GM23338 (cell line): ENCODE data around the gene TFPI. TPM values are rescaled to one million over a fixed set of nuclear protein-coding genes. Genes with fewer than 3 reads are reported as not detected.

Source experiments
- ATAC-seq: fragments of 200-7000 bp; cut with Tn5 transposase; 3 replicates; pipeline ENCODE4 v1.9.1; 2020
- DNase-seq: peaks from one replicate; pipeline ENCODE4 v3.0.0-alpha.2; 2015; ENCODE audit warnings: low spot score
- H2AFZ ChIP-seq: fragments of 200-600 bp; sonication (generic); 2 replicates; pipeline ENCODE4 v1.8.0; 2016; ENCODE audit warnings: antibody characterized with exemption, mild to moderate bottlenecking, moderate library complexity
- H3F3A ChIP-seq: fragments of 200-600 bp; sonication (generic); replicated peaks from 2 replicates; pipeline ENCODE4 v1.8.0; 2017; ENCODE audit warnings: antibody characterized with exemption, mixed run types, low read depth
- H3K27ac ChIP-seq: fragments of 200-600 bp; sonication (generic); 2 replicates; pipeline ENCODE4 v1.6.1; 2016; ENCODE audit warnings: low read depth
- H3K27me3 ChIP-seq: fragments of 200-600 bp; sonication (generic); 2 replicates; pipeline ENCODE4 v1.8.0; 2016; ENCODE audit warnings: mild to moderate bottlenecking, mixed run types, moderate library complexity; ENCODE audit not compliant: insufficient read depth
- H3K36me3 ChIP-seq: fragments of 200-600 bp; sonication (generic); 2 replicates; pipeline ENCODE4 v1.8.0; 2016; ENCODE audit warnings: mild to moderate bottlenecking; ENCODE audit not compliant: insufficient read depth
- H3K4me1 ChIP-seq: fragments of 200-600 bp; sonication (generic); 2 replicates; pipeline ENCODE4 v1.8.0; 2016; ENCODE audit warnings: mild to moderate bottlenecking, moderate library complexity; ENCODE audit not compliant: insufficient read depth
- H3K4me2 ChIP-seq: fragments of 200-600 bp; sonication (generic); 2 replicates; pipeline ENCODE4 v1.7.1; 2017; ENCODE audit warnings: mixed run types
- H3K4me3 ChIP-seq: fragments of 200-600 bp; sonication (generic); 2 replicates; pipeline ENCODE4 v1.6.1; 2016; ENCODE audit warnings: mixed run types
- H3K79me2 ChIP-seq: fragments of 200-600 bp; sonication (generic); replicated peaks from 2 replicates; pipeline ENCODE4 v1.8.0; 2017; ENCODE audit warnings: mild to moderate bottlenecking; ENCODE audit not compliant: insufficient read depth
- H3K9me2 ChIP-seq: fragments of 200-600 bp; sonication (generic); 2 replicates; pipeline ENCODE4 v1.8.0; 2017; ENCODE audit not compliant: insufficient read depth
- H4K20me1 ChIP-seq: fragments of 200-600 bp; sonication (generic); replicated peaks from 2 replicates; pipeline ENCODE4 v1.8.0; 2017; ENCODE audit warnings: mild to moderate bottlenecking; ENCODE audit not compliant: insufficient read depth
- H3K27ac Mint-ChIP-seq: 2 replicates; pipeline ENCODE4 v1.8.0; 2020; ENCODE audit warnings: inconsistent platforms, mild to moderate bottlenecking, moderate library complexity, mixed read lengths
- H3K27me3 Mint-ChIP-seq: 3 replicates; pipeline ENCODE4 v1.8.0; 2022; ENCODE audit warnings: low read depth, mild to moderate bottlenecking, moderate library complexity, mixed read lengths, inconsistent platforms; ENCODE audit not compliant: insufficient read depth, poor library complexity
- H3K36me3 Mint-ChIP-seq: 3 replicates; pipeline ENCODE4 v1.8.0; 2021; ENCODE audit warnings: low read depth, mild to moderate bottlenecking, inconsistent platforms, moderate library complexity, mixed read lengths
- H3K4me1 Mint-ChIP-seq: 3 replicates; pipeline ENCODE4 v1.8.0; 2020; ENCODE audit warnings: mild to moderate bottlenecking, inconsistent platforms, mixed read lengths
- H3K4me3 Mint-ChIP-seq: 3 replicates; pipeline ENCODE4 v1.8.0; 2021; ENCODE audit warnings: moderate library complexity, mild to moderate bottlenecking, inconsistent platforms, mixed read lengths
- H3K9me3 Mint-ChIP-seq: 3 replicates; pipeline ENCODE4 v1.8.0; 2020; ENCODE audit warnings: moderate library complexity, mild to moderate bottlenecking, inconsistent platforms, mixed read lengths
- CTCF ChIP-seq, 2 experiments: fragments of 200-600 bp in 1 of 2; sonication (generic) in 1 of 2; conservative IDR thresholded peaks; 2 replicates each; pipeline versions ENCODE4 v1.5.1 to v1.6.1; 2016 to 2017; ENCODE audit warnings: antibody characterized with exemption in 2 of 2, low read depth in 2 of 2, mild to moderate bottlenecking in 2 of 2, moderate library complexity in 1 of 2
- ETS1 ChIP-seq: IDR thresholded peaks from 2 replicates; pipeline ENCODE4 v1.6.1; 2016; ENCODE audit warnings: antibody characterized with exemption
- EZH2 ChIP-seq: fragments of 200-600 bp; sonication (generic); IDR thresholded peaks from one replicate; pipeline ENCODE4 v1.8.0; 2017; ENCODE audit warnings: antibody characterized with exemption, mild to moderate bottlenecking, low read depth; ENCODE audit not compliant: unreplicated experiment
- EZH2phosphoT487 ChIP-seq: fragments of 200-600 bp; sonication (generic); IDR thresholded peaks from one replicate; pipeline ENCODE4 v1.8.1; 2018; ENCODE audit warnings: antibody characterized with exemption; ENCODE audit not compliant: unreplicated experiment
- JUNB ChIP-seq: IDR thresholded peaks from one replicate; pipeline ENCODE4 v1.6.1; 2016; ENCODE audit warnings: antibody characterized with exemption; ENCODE audit not compliant: unreplicated experiment
- POLR2AphosphoS5 ChIP-seq: IDR thresholded peaks from 2 replicates; pipeline ENCODE4 v1.6.1; 2016; ENCODE audit warnings: antibody characterized with exemption, low read depth
- REST ChIP-seq: IDR thresholded peaks from one replicate; pipeline ENCODE4 v1.6.1; 2018; ENCODE audit warnings: antibody characterized with exemption; ENCODE audit not compliant: unreplicated experiment
- STAT1 ChIP-seq: IDR thresholded peaks from one replicate; pipeline ENCODE4 v1.6.1; 2016; ENCODE audit warnings: antibody characterized with exemption; ENCODE audit not compliant: unreplicated experiment
- ZNF114 ChIP-seq: fragments of 250-450 bp; sonication (Bioruptor Pico); IDR thresholded peaks from 2 replicates; pipeline ENCODE4 v1.5.0; 2020; ENCODE audit warnings: mild to moderate bottlenecking, moderate library complexity
- ZNF331 ChIP-seq: fragments of 250-450 bp; sonication (Bioruptor Pico); IDR thresholded peaks from 2 replicates; pipeline ENCODE4 v1.5.0; 2020; ENCODE audit warnings: low read depth, mild to moderate bottlenecking, moderate library complexity
- polyA plus RNA-seq: library from polyadenylated mRNA; unstranded; fragments of >200 nt; fragmentation: Nextera tagmentation; extraction: Ambion mirVana; gene quantifications from 2 replicates; pipeline ENCODE4 v1.2.1, GENCODE V29; 2016
- total RNA-seq: library from RNA; depleted of rRNA; stranded (reverse); fragments of >200 nt; shearing (Covaris generic); gene quantifications from 2 replicates; pipeline ENCODE4 v1.2.3, GENCODE V29; 2014
- TF ChIP-seq, protein P1 (sequence below): fragments of 250-450 bp; sonication (Bioruptor Pico); IDR thresholded peaks from 2 replicates; pipeline ENCODE4 v1.5.0; 2020; ENCODE audit warnings: mild to moderate bottlenecking, moderate library complexity

The TFPI gene
- total and polyA plus RNA-seq, 2 experiments from 2014 or later: 1.8 to 1.9 TPM

- TF ChIP-seq JUNB (no peak), POLR2AphosphoS5 (no peak), REST (no peak)
Observed at GRCh38 chr2:187442378-187442777, 111.9 kb downstream of the TFPI start (continued).

GRCh38 chr2:187440101-187440675 is 114.0 kb downstream of the TFPI start:
- H3K27ac Mint-ChIP-seq: no peak overlapping the region
- H3K4me1 Mint-ChIP-seq: no peaks in the 10 kb centered on the region
- H2AFZ ChIP-seq: no peak overlapping the region
- H3K9me3 Mint-ChIP-seq: no peaks in the 10 kb centered on the region
- no peaks in the 10 kb centered on the region for H4K20me1 ChIP-seq
- ATAC-seq: no peak
- H3K4me1 ChIP-seq: no peaks in the 10 kb centered on the region
- no peak overlapping the region for H3K27ac ChIP-seq
- H3K27me3 ChIP-seq: no peaks in the 10 kb centered on the region
- no peak for DNase-seq
- H3F3A ChIP-seq: no peaks in the 10 kb centered on the region
- no peaks in the 10 kb centered on the region for H3K79me2 ChIP-seq
- no peaks in the 10 kb centered on the region for H3K36me3 Mint-ChIP-seq
- H3K36me3 ChIP-seq: no peaks in the 10 kb centered on the region
- H3K4me2 ChIP-seq: no peak overlapping the region
- no peak overlapping the region for H3K4me3 Mint-ChIP-seq
- H3K9me2 ChIP-seq: no peaks in the 10 kb centered on the region
- no peaks in the 10 kb centered on the region for H3K27me3 Mint-ChIP-seq
- TF ChIP-seq STAT1 (no peak), CTCF (conservative IDR thresholded peaks at IDR 0.05; ENCODE audit: low read depth in 2 of 2) (no peak), EZH2phosphoT487 (no peak), ZNF114 (no peak), EZH2 (no peak), ZNF331 (no peak), ETS1 (no peak)
- TF ChIP-seq, protein P1, sequence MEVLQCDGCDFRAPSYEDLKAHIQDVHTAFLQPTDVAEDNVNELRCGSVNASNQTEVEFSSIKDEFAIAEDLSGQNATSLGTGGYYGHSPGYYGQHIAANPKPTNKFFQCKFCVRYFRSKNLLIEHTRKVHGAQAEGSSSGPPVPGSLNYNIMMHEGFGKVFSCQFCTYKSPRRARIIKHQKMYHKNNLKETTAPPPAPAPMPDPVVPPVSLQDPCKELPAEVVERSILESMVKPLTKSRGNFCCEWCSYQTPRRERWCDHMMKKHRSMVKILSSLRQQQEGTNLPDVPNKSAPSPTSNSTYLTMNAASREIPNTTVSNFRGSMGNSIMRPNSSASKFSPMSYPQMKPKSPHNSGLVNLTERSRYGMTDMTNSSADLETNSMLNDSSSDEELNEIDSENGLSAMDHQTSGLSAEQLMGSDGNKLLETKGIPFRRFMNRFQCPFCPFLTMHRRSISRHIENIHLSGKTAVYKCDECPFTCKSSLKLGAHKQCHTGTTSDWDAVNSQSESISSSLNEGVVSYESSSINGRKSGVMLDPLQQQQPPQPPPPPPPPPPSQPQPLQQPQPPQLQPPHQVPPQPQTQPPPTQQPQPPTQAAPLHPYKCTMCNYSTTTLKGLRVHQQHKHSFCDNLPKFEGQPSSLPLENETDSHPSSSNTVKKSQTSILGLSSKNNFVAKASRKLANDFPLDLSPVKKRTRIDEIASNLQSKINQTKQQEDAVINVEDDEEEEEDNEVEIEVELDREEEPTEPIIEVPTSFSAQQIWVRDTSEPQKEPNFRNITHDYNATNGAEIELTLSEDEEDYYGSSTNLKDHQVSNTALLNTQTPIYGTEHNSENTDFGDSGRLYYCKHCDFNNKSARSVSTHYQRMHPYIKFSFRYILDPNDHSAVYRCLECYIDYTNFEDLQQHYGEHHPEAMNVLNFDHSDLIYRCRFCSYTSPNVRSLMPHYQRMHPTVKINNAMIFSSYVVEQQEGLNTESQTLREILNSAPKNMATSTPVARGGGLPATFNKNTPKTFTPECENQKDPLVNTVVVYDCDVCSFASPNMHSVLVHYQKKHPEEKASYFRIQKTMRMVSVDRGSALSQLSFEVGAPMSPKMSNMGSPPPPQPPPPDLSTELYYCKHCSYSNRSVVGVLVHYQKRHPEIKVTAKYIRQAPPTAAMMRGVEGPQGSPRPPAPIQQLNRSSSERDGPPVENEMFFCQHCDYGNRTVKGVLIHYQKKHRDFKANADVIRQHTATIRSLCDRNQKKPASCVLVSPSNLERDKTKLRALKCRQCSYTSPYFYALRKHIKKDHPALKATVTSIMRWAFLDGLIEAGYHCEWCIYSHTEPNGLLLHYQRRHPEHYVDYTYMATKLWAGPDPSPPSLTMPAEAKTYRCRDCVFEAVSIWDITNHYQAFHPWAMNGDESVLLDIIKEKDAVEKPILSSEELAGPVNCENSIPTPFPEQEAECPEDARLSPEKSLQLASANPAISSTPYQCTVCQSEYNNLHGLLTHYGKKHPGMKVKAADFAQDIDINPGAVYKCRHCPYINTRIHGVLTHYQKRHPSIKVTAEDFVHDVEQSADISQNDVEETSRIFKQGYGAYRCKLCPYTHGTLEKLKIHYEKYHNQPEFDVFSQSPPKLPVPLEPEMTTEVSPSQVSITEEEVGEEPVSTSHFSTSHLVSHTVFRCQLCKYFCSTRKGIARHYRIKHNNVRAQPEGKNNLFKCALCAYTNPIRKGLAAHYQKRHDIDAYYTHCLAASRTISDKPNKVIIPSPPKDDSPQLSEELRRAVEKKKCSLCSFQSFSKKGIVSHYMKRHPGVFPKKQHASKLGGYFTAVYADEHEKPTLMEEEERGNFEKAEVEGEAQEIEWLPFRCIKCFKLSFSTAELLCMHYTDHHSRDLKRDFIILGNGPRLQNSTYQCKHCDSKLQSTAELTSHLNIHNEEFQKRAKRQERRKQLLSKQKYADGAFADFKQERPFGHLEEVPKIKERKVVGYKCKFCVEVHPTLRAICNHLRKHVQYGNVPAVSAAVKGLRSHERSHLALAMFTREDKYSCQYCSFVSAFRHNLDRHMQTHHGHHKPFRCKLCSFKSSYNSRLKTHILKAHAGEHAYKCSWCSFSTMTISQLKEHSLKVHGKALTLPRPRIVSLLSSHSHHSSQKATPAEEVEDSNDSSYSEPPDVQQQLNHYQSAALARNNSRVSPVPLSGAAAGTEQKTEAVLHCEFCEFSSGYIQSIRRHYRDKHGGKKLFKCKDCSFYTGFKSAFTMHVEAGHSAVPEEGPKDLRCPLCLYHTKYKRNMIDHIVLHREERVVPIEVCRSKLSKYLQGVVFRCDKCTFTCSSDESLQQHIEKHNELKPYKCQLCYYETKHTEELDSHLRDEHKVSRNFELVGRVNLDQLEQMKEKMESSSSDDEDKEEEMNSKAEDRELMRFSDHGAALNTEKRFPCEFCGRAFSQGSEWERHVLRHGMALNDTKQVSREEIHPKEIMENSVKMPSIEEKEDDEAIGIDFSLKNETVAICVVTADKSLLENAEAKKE: no peak
- no peak overlapping the region for H3K4me3 ChIP-seq
